NOMO-1 treated with DMSO at 0.1 percent for 48 hours (cell line): Measurements from ENCODE around the gene SREK1IP1.
A peak's percentile ranks its signal among the peaks of the same experiment; 100 is the strongest.
"Not testable (repeated sequence)": the region's sequence is repeated elsewhere in the genome, so short reads cannot be mapped to it uniquely, and the experiment has no call there.

Experiments used
- DNase-seq: peaks from one replicate; lab custom pipeline; 2025; ENCODE audit not compliant: unreplicated experiment; lab: John Stamatoyannopoulos, UW

The SREK1IP1 gene

DNA sequence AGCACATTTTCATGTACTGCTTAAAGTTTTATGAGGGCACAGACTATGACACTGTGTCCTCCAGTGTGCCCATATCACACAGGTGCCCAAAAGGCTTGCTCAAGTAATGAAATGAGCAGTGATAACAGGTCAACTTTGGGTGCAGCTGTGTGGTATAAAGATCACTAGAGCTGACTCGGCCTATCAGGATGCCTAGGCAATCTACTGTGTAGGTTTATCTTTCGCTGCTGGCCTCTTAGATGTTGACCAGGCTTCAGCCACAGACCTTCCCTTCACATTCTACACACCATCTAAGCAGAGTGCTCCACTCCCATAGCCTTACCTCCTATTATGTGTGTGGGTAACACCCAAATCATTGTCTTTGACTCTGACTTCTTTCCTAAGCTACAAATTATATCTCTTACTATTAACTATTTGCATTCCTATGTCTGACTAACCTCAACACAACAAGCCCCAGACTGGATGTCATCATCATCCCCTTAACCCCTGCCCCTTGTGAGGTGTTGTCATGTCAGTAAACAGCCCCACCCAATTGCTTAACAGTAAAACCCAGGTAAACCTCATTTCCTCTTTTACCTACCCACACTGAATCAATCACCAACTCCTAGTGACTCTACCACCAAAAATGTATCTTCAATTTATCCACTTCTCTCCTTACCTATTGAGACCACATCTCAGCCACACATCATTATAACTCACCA lies 2.5 kb downstream of the SREK1IP1 start:
- no peak for DNase-seq

DNA sequence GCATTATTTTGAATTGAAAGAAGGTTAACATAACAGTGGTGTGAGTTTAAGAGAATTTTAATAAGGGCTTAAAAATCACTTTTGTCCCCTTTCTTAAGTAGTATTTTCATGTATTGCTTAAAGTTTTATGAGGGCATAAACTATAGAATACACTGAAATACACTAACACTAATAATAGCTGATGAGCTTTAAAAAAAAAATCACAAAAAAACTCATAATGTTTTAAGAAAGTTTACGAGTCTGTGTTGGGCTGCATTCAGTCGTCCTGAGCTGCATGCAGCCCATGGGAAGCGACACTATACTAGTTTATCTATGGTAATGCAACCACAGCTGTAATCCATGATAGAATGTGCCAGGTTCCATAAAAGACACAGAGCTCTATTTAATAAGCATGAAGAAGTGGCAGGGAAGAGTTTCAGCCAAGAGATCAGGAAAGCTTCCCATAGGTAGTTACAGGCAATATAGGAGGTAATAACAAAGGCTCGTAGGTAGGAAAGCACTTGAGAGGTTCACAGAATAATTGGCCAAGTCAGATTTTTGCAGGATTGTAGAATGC lies 4.5 kb downstream of the SREK1IP1 start:
- no peak for DNase-seq

DNA sequence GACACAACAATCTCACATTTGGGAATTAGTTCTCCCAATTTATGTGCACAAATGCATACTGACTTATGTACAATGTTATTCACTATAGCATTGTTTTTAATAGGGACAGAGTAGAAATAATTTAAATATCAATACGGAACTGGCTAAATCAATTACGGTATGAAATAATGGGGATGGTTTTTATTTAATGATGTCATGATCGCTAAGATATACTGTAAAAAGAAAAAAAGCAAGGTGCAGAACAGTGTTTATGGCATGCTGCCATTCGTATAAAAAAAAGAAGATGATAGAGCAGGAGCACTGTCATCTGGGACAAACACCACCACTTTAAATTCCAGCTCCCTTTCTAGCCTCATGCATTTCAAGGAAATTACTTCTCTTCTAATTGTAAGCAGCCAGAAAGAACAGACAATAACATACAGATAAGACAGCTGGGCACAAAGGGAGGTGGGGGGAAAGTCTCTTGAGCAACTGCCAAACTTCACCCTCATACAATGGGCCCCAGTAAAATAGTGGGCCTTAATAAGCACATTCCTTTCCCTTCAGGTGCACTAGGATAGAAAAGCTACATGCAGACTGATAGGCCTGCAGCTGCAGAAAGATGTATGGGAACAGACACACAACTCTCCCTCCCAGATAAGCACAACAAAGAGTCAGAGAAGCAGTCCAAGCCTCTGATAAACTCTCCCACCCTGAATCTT lies 8.4 kb downstream of the SREK1IP1 start:
- DNase-seq = no peak

DNA sequence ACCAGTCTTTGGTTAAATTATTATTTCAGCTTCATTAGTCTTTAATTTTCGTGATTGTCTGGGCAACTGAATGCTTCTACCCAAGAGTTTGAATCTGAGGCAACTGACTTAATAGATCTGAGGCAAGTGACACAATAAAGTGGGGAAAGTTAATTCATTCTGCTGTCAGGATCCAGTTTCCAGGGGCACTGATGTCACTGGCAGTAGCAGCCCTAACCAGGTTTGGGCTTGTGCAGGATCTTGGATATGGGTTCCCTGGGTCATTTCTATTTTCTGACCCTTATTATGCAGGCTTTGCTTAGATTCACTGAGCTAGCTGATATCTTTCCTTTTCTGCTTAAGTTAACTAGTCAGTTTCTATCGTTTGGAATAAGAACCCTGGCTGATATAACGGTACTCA lies 9.6 kb downstream of the SREK1IP1 start:
- no peak for DNase-seq

- no peak for DNase-seq
Observed at GRCh38 chr5:64754066-64754465, 14.4 kb downstream of the SREK1IP1 start.

GRCh38 chr5:64749385-64749784 lies 19.1 kb downstream of the SREK1IP1 start:
- no peak for DNase-seq

DNA sequence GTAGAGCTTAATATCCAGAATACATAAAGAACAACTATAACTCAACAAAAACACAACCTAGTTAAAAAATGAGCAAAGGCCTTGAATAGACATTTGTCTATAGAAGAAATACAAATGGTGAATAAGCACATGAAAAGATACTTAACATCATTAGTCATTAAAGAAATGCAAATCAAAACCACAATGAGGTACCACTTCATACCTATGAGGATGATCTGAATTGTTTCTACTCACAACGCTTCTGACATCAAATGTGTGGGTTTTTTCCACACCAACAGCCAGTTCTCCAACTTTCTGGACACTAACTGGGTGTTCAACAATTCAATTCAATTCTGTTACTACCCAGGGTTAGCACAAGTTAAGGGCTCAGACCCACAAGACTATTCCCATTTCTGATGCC lies 22.0 kb downstream of the SREK1IP1 start:
- DNase-seq = no peak

DNA sequence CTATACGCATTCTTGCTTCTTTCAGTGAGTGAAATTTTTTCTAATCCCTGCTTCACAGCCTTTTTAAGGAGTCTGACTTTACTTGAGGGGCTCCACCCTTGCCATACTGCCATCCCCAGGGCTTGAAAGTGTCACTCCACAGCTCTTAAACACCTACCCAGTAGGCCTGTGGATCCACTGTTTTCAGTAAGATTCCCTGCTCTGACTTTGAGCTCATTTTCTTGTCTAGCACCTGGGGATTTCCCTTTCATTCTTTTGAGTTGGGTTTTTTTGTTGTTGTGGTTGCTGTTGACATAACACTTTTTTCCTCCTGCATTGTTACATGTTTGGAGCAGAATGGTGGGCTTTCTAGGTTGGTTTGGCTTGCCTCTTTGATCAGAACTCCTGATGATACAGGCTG lies 23.6 kb downstream of the SREK1IP1 start:
- no peak for DNase-seq

DNA sequence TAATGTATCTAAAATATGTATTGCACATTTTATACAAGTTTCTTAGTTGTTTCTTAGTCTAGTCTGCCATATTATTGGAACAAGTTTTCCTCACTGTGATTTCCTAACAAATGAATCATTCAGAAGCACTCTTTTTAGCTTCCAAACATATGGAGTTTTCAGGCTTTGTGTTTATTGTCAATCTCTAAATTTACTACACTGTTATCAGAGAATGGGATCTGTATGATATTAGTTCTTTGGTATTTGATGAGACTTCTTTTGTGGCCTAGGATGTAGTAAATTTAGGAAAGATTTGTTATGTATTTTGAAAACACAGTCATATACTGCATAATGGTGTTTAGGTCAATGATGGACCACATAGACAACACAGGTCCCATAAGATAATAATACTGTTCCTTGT lies 25.7 kb downstream of the SREK1IP1 start:
- DNase-seq = no peak

- no peak for DNase-seq
Observed at GRCh38 chr5:64742411-64742810, 26.1 kb downstream of the SREK1IP1 start.

GRCh38 chr5:64727150-64727549 lies 41.3 kb downstream of the SREK1IP1 start:
- DNase-seq = no peak

DNA sequence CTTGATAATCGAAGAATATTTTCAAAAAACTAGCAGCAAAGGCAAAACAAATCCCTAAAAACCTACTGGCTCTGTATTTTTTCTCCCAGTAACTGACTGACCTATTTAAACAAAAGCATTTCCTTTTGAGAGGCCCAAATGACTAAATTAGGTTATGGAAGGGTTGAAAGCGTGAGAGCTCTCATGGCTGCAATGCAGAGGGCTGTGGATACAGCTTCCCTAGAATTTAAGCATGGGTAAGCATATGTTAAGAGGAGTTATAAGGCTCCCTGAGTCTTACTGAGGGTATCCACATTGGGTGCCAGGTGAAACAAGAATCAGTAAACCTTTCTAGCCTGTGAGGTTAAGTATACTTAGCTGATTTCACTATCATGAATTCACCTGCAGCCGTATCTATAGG lies 45.9 kb downstream of the SREK1IP1 start:
- no peak for DNase-seq

- DNase-seq = not testable (repeated sequence)
Observed at GRCh38 chr5:64714495-64714894, 54.0 kb downstream of the SREK1IP1 start.

GRCh38 chr5:64707191-64707590 lies 61.3 kb downstream of the SREK1IP1 start:
- DNase-seq = no peak

DNA sequence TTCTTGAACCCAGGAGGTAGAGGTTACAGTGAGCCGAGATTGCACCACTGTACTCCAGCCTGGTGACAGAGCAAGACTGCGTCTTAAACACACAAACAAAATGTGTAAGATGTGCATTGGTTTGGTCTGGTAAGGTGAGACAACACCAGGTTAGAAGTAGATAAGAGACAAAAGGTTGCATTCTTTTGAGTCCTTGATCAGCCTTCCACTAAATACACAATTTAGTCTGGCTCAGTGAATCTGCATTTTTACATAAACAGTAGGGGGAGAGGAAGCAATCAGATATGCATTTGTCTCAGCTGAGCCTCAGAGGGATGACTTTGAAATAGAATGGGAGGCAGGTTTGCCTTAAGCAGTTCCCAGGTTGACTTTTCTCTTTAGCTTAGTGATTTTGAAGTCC lies 62.4 kb downstream of the SREK1IP1 start:
- DNase-seq = not testable (repeated sequence)

GRCh38 chr5:64700765-64701164 lies 67.7 kb downstream of the SREK1IP1 start:
- DNase-seq = no peak

DNA sequence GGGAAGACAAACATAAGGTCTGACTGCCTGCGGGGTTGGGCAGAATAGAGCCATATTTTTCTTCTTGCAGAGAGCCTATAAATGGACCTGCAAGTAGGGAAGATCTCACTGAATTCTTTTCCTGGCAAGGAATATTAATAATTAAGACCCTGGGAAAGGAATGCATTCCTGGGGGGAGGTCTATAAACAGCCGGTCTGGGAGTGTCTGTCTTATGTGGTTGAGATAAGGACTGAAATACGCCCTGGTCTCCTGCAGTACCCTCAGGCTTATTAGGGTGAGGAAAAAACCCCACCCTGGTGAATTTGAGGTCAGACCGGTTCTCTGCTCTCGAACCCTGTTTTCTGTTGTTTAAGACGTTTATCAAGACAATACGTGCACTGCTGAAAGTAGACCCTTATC lies 72.1 kb downstream of the SREK1IP1 start:
- not testable (repeated sequence) for DNase-seq

GRCh38 chr5:64693636-64694035 lies 74.9 kb downstream of the SREK1IP1 start:
- no peak for DNase-seq

GRCh38 chr5:64691291-64691690 lies 77.2 kb downstream of the SREK1IP1 start:
- DNase-seq = no peak

- peak; percentile 14 for DNase-seq
Observed at GRCh38 chr5:64690417-64691151, 77.9 kb downstream of the SREK1IP1 start, which contains the start of gene SHISAL2B. SHISAL2B (plus strand) TSS chr5:64690503; CDS start chr5:64690624, 121 bp downstream.

DNA sequence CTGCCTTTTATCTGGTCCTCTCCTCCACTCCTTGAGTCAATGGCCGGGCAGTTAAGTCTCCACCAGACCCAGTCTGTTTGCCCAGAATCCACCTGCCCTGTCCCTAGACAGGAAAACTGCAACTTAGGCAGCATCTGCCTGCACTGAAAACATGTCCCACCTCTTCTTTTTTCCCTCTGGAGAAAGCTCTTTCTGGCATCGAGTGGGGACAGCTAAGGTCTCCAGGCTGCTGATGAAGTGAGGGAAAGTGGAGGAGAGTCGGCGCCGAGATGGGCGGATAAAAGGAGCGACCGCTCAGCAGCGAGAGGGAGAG lies 78.4 kb downstream of the SREK1IP1 start:
- DNase-seq = no peak

- no peak for DNase-seq
Observed at GRCh38 chr5:64688965-64689364, 79.5 kb downstream of the SREK1IP1 start.
